GM18520 (cell line): Measurements from ENCODE around the gene FABP7.

Source experiments
- ATAC-seq: cut with Tn5 transposase; IDR thresholded peaks from one replicate; pipeline ENCODE4 v1.9.1; 2021; ENCODE audit not compliant: unreplicated experiment

The FABP7 gene

GRCh38 chr6:122792766-122793165, 13.2 kb downstream of the FABP7 start:
- ATAC-seq: no peak

DNA sequence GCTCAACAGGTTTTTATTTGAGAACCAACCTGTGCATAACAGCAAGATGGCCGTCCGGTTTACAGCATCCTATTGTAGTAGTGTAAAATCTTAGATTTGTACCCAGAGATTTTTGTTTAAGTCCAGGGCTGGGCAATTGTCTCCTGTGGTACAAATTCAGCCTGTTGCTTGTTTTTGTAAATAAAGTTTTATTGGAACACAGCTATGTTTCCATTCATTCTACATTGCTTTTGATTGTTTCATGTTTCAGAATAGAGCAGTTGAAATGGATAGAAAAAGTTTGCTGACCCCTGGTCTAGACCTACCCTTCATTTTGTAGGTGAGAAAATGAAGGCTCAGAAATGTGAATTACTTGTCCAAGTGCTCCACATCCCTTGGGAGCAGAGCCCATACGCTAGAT, 18.0 kb downstream of the FABP7 start:
- no peak for ATAC-seq

DNA sequence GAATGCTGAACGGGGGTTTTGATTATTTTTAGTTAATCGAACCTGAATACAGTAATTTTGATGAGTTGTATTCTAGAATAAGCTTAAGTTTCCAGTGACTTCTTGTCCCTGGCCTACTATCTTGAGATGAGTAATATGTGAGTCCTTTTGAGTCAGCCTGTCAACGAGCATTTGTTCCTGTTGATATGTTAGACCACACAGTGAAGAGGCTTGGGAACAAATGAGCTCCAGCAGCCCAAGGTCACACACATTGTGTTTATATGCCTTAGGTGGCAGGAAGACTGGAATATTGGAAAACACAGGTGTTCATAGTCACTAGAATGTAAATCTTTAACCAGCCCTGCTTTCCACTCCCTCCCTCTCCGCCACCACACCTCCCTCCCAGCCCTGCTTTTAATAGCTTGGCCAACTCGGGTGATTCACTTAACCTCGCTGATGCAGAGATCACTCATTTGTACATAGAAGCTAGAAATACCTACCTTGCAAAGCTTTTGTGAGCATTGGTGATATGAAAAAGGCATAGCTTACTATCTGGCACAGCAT, 18.7 kb downstream of the FABP7 start:
- peak; percentile 86 for ATAC-seq

DNA sequence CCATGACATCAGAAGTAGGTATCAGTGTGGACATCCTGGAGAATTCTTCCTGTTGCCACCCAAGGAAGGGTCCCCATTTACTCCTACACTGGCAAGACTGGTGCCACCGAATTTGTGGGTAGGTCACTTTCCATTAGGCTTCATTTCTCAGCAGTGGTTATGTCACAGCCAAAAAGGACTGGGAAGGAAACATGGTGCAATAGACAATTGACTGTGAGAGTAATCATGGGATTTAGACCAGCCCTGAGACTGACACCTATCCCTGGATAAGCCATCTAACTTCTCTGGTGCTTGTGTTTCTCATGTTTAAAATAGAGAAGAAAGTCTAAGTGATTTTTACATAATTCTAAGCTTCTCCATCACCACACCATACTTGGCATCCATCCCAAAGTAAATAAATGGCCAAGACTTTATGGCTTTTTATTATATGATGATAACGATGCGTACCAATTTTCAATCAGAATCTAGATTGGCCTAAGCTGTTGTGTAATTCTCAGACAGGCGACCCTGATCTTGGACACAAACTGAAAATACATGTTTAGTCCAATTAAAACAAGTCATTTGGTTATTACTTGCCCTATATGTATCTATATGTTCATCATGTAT, 19.7 kb downstream of the FABP7 start:
- ATAC-seq: no peak

GRCh38 chr6:122799916-122800686, 20.6 kb downstream of the FABP7 start:
- ATAC-seq: no peak

DNA sequence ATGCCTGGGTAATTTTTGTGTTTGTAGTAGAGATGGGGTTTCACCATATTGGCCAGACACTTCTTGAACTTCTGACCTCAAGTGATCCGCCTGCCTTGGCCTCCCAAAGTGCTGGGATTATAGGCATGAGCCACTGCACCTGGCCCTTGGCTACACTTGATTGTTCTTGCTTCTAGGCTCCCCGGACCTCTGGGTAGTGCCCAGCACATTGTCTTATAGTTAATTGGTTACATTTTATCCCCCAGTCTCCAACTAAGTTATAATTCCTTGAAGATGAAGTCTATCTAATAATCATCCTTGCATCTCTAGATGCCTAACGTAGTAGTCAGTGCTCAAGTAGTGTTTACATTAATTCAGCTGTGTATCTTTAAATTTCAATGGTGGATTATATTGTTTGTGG, 21.4 kb downstream of the FABP7 start:
- ATAC-seq: no peak

- ATAC-seq: no peak
These were observed 21.9 kb downstream of the FABP7 start for GRCh38 chr6:122801397-122801796.

DNA sequence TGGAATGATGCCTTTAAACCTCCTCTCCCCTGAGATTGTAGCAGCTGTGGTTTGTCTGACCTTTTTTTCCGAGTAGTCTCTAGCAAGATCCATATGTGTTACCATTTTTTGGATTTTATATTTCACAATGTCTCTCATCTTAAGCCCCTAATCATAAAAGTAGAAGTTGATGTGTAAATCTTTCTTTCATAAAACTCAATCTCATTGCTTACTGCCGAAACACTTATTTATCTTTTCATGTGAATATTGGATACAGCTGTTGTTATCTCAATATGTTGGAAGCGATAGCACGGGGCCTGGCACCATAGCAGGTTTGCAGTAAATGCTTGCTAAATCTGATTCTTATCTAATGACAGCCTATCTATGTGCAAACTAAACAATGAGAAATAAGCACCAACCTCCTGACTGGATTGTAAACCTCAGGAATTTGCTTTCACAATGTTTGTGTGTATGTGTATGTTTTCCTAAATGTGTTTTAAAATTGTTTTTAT, 23.7 kb downstream of the FABP7 start:
- no peak for ATAC-seq

DNA sequence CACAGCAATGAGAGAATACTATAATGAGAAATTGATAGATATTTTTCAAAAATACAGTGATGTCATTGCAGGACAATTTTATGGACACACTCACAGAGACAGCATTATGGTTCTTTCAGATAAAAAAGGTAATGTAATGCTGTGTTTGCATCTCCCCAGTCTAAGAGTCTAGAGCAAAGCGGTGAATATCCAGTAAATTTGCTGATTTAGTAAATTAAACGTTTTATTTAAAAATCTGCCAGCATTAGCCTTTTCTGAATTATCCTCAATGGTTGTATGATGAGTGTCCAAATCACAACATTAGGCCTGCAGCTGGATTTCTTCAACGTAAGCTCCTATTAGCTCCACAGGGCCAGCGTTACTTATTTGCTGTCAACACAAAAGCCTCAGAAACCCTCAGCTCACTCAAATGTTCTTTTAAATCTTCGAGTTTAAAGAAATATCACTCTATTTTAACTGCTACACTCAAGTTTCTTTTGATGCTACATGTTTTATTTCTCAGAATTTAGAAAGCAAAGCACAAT, 25.5 kb downstream of the FABP7 start:
- ATAC-seq: no peak

DNA sequence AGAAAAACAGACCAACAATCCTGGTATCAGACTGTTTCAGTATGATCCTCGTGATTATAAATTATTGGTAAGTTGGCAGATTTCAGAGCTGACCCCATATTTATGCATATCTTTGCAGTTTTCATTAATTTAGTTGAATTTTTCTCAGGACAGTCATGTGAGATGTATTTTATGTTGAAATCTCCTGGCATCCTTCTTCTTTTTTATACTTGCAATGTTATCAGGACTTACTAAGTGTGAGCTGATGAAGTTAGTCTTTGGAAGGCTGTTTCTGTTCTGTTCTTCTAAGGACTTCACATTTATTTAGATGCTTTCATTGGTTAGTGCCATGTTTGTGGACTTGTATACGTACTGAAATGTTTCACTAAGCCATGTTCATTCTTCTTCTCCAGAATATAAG, 26.8 kb downstream of the FABP7 start:
- ATAC-seq: no peak

GRCh38 chr6:122808121-122808885, 28.8 kb downstream of the FABP7 start:
- ATAC-seq: no peak

DNA sequence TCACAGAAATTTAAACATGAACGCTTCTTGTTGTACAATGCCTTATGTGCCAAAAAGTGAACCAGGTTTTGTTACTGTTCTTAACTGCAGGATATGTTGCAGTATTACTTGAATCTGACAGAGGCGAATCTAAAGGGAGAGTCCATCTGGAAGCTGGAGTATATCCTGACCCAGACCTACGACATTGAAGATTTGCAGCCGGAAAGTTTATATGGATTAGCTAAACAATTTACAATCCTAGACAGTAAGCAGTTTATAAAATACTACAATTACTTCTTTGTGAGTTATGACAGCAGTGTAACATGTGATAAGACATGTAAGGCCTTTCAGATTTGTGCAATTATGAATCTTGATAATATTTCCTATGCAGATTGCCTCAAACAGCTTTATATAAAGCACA, 29.5 kb downstream of the FABP7 start:
- ATAC-seq: no peak

DNA sequence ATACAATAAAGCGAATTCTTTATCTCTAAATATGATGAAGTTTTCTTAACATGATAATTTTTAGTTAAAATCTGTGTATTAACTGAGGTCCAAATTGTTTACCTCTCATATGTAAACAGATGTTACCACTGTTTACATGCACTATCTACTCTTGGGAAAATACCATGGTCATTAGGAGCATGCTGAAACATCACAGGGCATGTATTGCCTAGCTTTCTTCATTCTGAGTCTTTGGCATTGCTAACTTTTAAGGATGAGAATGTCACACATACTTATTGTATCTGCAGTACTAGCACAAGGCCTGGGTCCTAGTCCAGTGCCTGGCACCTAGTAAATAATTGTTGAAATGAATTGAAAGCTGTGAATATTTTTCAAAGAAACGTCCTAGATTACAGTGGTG, 30.2 kb downstream of the FABP7 start:
- ATAC-seq: no peak

- no peak for ATAC-seq
These were observed 30.7 kb downstream of the FABP7 start for GRCh38 chr6:122810189-122810588.

DNA sequence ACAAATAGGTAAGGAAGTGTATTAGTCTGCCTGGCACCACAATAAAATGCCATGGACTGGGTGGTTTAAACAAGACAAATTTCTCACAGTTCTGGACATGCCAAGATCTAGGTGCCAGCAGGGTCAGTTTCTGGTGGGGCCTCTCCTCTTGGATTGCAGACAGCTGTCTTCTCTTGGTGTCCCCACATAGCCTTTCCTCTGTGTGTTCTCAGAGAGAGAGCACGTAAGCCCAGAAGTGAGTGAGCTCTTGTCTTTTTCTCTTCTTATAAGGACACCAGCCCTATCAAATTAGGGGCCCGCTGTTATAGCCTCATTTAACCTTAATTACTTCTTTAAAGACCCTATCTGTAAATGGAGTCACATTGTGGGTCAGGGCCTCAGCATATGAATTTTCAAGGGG, 37.8 kb downstream of the FABP7 start:
- ATAC-seq: no peak

GRCh38 chr6:122817766-122818165, 38.2 kb downstream of the FABP7 start:
- no peak for ATAC-seq

DNA sequence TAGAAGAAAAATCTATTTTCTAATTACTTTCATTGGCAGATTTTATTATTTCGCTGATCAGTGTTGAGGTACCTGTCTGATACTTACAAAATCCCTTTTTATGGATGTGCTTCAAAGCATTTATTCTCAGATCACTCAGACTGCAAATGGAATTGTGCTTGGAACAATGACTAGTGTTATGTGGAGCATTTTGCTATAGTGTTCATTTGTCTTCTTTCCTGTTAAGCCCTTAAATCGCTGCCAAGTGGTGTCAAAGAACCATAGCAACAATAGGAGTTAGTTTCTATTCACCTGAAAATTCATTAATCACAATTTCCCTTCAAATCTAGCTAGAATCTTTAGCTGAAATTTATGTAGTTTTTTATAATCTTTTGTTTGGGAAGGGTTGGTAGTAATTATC, 39.4 kb downstream of the FABP7 start:
- no peak for ATAC-seq

DNA sequence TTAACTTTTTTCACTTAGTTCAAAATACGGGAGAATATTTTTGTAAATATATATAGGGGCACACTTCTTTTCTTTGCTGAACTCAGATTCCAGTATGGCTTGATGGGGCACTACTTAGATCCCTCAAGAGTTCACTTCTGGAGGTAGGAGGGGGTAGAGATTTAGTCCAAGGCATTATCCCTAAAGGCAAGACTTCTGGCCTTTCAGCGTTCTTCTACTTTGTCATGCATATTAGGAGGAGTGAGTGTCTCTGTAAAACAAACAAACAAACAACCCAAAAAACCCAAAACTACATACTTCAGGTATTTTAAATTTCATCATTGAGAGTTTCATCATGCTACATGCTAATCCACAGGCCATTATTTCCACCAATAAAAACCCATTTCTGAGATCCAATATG, 41.6 kb downstream of the FABP7 start:
- ATAC-seq: no peak

- no peak for ATAC-seq
These were observed 45.6 kb downstream of the FABP7 start for GRCh38 chr6:122825163-122825562.

GRCh38 chr6:122829456-122829855, 49.9 kb downstream of the FABP7 start:
- no peak for ATAC-seq

- ATAC-seq: no peak
These were observed 52.0 kb downstream of the FABP7 start for GRCh38 chr6:122831511-122831910.
